GM12874 (cell line): ENCODE data around the gene AGAP2.

Source experiments
- TF ChIP-seq, protein P1 (sequence below): IDR thresholded peaks from 2 replicates; pipeline ENCODE4 v1.5.1; 2011; ENCODE audit warnings: low read depth, mild to moderate bottlenecking, control low read depth, low read length, moderate library complexity; ENCODE audit not compliant: insufficient read depth

Gene AGAP2

DNA sequence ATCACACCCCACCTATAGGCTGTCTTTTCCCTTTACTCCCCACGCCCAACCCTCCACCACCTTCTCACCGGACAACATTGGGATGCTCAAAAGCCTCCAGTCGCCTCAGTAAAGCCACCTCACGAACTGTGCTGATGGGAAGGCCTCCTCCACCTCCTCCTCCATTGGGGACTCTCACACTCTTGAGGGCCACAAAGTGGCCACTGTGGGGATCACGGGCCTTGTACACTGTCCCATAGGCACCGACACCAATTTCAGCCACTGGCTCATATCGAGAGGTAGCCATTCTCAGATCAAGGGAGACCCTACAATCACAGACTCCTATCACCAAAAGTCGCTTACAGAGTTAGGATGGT lies 12.9 kb upstream of the AGAP2 start:
- TF ChIP-seq, protein P1, sequence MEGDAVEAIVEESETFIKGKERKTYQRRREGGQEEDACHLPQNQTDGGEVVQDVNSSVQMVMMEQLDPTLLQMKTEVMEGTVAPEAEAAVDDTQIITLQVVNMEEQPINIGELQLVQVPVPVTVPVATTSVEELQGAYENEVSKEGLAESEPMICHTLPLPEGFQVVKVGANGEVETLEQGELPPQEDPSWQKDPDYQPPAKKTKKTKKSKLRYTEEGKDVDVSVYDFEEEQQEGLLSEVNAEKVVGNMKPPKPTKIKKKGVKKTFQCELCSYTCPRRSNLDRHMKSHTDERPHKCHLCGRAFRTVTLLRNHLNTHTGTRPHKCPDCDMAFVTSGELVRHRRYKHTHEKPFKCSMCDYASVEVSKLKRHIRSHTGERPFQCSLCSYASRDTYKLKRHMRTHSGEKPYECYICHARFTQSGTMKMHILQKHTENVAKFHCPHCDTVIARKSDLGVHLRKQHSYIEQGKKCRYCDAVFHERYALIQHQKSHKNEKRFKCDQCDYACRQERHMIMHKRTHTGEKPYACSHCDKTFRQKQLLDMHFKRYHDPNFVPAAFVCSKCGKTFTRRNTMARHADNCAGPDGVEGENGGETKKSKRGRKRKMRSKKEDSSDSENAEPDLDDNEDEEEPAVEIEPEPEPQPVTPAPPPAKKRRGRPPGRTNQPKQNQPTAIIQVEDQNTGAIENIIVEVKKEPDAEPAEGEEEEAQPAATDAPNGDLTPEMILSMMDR, result no peak

- TF ChIP-seq, protein P1, result no peak
Observed at GRCh38 chr12:57750561-57751431, 12.3 kb upstream of the AGAP2 start.

GRCh38 chr12:57749061-57749460 lies 10.5 kb upstream of the AGAP2 start:
- TF ChIP-seq, protein P1, result no peak

GRCh38 chr12:57746025-57746424 lies 7.5 kb upstream of the AGAP2 start:
- TF ChIP-seq, protein P1, result no peak

DNA sequence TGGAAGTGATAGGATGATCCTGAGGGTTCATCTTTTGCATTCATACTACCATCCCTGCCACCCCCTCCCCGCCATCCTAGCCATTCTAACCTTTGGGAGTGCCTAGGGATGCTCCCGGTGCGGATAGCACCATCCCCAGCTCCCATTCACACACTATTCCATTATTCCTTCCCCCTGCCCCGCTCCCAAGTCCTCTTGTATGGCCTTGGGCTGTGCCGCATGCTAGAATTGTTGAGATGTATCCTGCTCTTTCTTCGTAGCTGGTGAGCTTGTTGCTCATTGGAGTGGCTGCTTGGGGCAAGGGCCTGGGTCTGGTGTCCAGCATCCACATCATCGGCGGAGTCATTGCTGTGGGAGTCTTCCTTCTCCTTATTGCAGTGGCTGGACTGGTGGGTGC lies 6.9 kb upstream of the AGAP2 start:
- TF ChIP-seq, protein P1, result no peak

GRCh38 chr12:57744777-57745484 lies 6.4 kb upstream of the AGAP2 start, which contains the start of gene TSPAN31:
Gene TSPAN31 (plus strand): TSS chr12:57745039. CDS start chr12:57745155, 116 bp downstream.
- TF ChIP-seq, protein P1, result no peak

DNA sequence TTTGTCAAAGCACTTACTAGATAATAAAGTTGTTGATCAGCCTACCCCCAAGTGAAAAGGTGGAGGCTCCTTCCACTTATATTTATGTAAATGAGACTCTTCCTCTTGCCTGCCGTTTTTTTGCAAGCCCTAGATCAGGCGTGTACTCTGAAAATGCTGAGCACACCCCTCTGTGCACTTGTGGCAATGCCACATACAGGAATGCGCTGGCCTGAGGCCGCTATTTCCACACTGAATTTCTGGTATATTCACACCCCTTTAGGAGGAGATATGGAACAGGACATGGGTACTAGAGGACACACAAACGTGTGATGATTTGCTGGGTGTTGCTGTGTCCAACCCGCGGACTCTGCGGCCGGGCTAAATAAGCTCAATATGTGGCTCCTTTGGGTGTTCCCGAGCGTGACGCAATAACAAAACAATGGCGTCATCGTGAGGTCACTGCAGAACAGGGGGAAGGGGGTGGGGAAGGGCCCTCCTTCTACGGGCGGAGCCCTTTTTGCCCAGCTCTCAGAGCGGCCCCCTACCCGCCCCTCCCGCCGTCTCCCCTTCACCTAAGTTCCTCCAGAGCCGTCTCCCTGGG lies 5.7 kb upstream of the AGAP2 start:
- TF ChIP-seq, protein P1, result no peak
